Activated T-cell treated with anti-CD3 and anti-CD28 coated beads, Interleukin-2, amount 50 U/mL, for 24 hours (primary cell): Measurements from ENCODE around the gene ACOT11.

Experiments used
- DNase-seq: peaks from one replicate; pipeline ENCODE4 v3.0.0-alpha.2; 2020
- H3K27ac Mint-ChIP-seq: 2 replicates; pipeline ENCODE4 v1.8.0; 2020; ENCODE audit warnings: mild to moderate bottlenecking, mixed read lengths
- H3K27me3 Mint-ChIP-seq: 2 replicates; pipeline ENCODE4 v1.8.0; 2020; ENCODE audit warnings: mixed read lengths
- H3K36me3 Mint-ChIP-seq: 2 replicates; pipeline ENCODE4 v1.8.0; 2020; ENCODE audit warnings: low read depth, mixed read lengths
- H3K4me1 Mint-ChIP-seq: 2 replicates; pipeline ENCODE4 v1.8.0; 2020; ENCODE audit warnings: low read depth, mixed read lengths
- H3K4me3 Mint-ChIP-seq: 2 replicates; pipeline ENCODE4 v1.8.0; 2020; ENCODE audit warnings: mild to moderate bottlenecking, moderate library complexity, mixed read lengths
- H3K9me3 Mint-ChIP-seq: 2 replicates; pipeline ENCODE4 v1.8.0; 2020; ENCODE audit warnings: mixed read lengths

ACOT11 gene

DNA sequence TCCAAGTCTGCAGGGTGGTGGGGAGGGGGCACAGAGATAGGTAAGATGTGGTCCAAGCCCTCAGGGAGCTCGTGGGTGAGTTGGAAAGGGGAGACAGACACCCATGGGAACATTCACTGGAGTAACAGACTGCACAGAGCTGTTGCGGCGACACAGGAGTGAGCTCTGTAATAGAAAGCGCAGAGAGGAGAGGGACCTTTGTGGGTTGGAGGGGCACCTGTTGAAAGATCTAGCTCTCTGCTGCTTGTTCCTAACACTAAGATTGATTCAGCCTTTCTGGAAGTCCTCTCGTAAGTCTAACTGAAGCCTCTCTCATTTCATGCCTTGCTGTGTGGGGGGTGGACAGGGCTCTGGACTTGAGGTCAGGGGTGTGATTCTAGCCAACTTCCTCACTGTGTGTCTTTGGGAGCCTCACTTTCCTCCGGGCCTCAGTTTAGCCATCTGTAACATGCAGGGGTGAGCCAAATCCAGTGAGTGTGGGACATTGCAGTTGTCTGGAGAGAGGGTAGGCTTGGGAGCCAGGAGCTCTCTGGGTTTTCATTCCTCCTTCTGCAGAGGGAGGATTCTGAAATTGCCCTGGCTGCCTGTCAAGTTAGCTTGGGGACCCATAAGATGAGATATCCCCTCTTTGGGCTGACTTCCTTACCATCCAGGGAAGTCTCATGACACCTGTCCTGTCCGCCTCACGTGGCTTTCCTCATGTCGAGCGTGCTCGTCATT, 2.0 kb upstream of the ACOT11 start:
- Mint-ChIP-seq H3K4me3 (no peak overlapping the region), H3K9me3 (no peaks in the 10 kb centered on the region), H3K4me1 (peaks cover 15% of the 10 kb centered on the region), H3K36me3 (no peaks in the 10 kb centered on the region), H3K27me3 (no peaks in the 10 kb centered on the region), H3K27ac (no peak overlapping the region)
- no peak for DNase-seq

DNA sequence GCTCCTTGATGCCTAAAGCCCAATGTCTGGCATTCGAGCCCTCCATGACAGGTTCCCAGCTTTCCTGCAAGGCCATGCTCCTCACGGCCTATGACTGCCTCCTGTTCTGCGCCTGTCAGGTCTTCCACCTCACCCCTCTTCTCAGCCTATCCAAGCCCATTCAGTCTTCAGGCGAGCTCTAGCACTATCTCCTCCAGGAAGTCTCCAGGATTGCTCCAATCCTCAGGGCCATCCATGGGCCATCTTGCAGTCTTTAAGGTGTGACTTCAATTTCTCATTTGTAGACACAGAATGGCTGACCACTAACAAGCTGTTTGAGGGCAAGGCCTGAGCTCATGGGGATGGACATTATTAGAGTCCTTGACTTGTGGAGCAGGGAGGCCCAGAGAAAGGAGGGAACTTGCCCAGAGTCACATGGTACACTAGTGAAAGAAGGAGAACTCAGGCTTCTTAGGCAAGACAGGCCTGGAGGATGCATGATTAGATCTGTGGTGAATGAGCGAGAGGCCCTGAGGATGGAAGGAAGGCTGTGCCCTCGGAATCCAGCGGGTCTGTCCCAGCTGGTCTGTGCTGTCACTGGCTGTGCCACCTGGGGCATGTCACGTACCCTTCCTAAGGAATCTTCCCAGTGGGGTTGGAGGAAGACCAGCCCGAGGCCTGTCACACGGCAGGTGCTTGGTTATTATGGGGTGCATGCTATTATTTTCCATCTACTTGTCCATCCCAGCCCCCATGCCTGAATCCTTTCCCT, 1.2 kb upstream of the ACOT11 start:
- Mint-ChIP-seq H3K4me3 (no peak overlapping the region), H3K27me3 (no peaks in the 10 kb centered on the region), H3K9me3 (no peaks in the 10 kb centered on the region), H3K36me3 (no peaks in the 10 kb centered on the region), H3K4me1 (peaks cover 11% of the 10 kb centered on the region), H3K27ac (no peak overlapping the region)
- DNase-seq: no peak

- H3K4me3 Mint-ChIP-seq: no peak overlapping the region
- no peak for DNase-seq
- no peaks in the 10 kb centered on the region for H3K27me3 Mint-ChIP-seq
- H3K4me1 Mint-ChIP-seq: peaks cover 2% of the 10 kb centered on the region
- H3K9me3 Mint-ChIP-seq: no peaks in the 10 kb centered on the region
- H3K36me3 Mint-ChIP-seq: no peaks in the 10 kb centered on the region
- no peak overlapping the region for H3K27ac Mint-ChIP-seq
Measured at GRCh38 chr1:54548389-54549044, 489 bp downstream of the ACOT11 start.

DNA sequence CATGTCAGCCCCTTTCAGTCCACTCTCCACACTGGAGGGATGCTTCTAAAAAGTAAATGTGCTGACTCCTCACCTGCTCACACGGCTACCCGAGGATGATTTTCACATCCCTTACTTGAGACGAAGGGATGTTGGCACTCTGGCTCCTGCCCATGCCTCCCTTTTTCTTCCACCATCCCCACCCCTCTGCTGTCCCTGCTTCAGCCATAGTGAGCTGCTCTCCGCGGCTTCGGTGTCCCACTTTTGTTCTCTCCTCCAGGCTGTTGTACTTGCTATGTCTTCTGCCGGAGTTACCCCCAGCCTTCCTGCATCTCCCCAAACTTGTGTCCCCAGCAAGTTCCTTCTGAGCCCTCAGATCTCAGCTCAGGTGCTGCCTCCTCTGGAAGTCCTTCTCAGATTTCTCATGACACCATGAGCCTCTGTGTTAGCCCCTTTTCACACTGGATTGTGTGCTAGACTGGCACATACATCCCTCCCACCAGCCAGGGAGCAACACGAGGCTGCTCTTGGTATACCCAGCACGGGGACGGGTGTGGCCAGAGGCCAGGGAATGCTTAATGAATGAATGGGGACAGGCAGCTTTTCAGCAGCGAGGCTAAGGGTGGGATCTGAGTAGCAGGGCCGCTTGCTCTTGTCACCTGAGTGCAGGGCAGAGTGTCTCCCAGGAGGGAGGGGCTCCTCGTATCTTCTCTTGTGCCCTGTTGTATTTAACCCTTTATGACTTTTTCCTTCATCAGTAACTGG, 1.3 kb downstream of the ACOT11 start:
- Mint-ChIP-seq H3K27ac (no peak overlapping the region), H3K4me1 (no peaks in the 10 kb centered on the region), H3K27me3 (no peaks in the 10 kb centered on the region), H3K36me3 (no peaks in the 10 kb centered on the region), H3K4me3 (no peak overlapping the region), H3K9me3 (no peaks in the 10 kb centered on the region)
- DNase-seq: no peak

- no peak for DNase-seq
Measured at GRCh38 chr1:54551891-54552290, 3.9 kb downstream of the ACOT11 start.

GRCh38 chr1:54553602-54554313, 5.7 kb downstream of the ACOT11 start:
- no peaks in the 10 kb centered on the region for H3K4me1 Mint-ChIP-seq
- H3K4me3 Mint-ChIP-seq: no peak overlapping the region
- no peaks in the 10 kb centered on the region for H3K36me3 Mint-ChIP-seq
- H3K9me3 Mint-ChIP-seq: no peaks in the 10 kb centered on the region
- no peak overlapping the region for H3K27ac Mint-ChIP-seq
- no peak for DNase-seq
- H3K27me3 Mint-ChIP-seq: no peaks in the 10 kb centered on the region

More at GRCh38 chr1:54551891-54552290, 3.9 kb downstream of the ACOT11 start:
- Mint-ChIP-seq H3K27ac (no peak overlapping the region), H3K9me3 (no peaks in the 10 kb centered on the region), H3K36me3 (no peaks in the 10 kb centered on the region), H3K4me1 (no peaks in the 10 kb centered on the region), H3K4me3 (no peak overlapping the region), H3K27me3 (no peaks in the 10 kb centered on the region)

DNA sequence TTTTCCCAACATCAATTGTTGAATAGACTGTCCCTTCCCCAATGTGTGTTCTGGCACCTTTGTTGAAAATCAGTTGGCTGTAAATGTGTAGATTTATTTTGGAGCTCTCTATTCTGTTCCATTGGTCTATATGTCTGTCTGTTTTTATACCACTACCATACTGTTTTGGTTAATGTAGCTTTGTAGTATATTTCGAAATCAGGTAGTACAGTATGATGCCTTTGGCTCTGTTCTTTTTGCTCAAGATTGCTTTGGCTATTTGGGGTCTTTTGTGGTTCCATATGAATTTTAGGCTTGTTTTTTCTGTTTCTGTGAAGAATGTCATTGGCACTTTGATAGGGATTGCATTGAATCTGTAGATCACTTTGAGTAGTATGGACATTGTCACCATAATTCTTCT, 8.1 kb downstream of the ACOT11 start:
- Mint-ChIP-seq H3K27me3 (no peaks in the 10 kb centered on the region), H3K36me3 (no peaks in the 10 kb centered on the region), H3K27ac (no peak overlapping the region), H3K4me1 (no peaks in the 10 kb centered on the region), H3K9me3 (no peaks in the 10 kb centered on the region), H3K4me3 (no peak overlapping the region)
- no peak for DNase-seq

- Mint-ChIP-seq H3K36me3 (no peaks in the 10 kb centered on the region), H3K27ac (no peak overlapping the region), H3K4me1 (no peaks in the 10 kb centered on the region), H3K27me3 (no peaks in the 10 kb centered on the region), H3K4me3 (no peak overlapping the region), H3K9me3 (no peaks in the 10 kb centered on the region)
- no peak for DNase-seq
Measured at GRCh38 chr1:54557671-54558355, 9.8 kb downstream of the ACOT11 start.

- H3K27ac Mint-ChIP-seq: no peak overlapping the region
- H3K4me3 Mint-ChIP-seq: no peak overlapping the region
- no peaks in the 10 kb centered on the region for H3K4me1 Mint-ChIP-seq
- H3K9me3 Mint-ChIP-seq: no peaks in the 10 kb centered on the region
- no peaks in the 10 kb centered on the region for H3K36me3 Mint-ChIP-seq
- H3K27me3 Mint-ChIP-seq: no peaks in the 10 kb centered on the region
- no peak for DNase-seq
Measured at GRCh38 chr1:54558434-54559030, 10.5 kb downstream of the ACOT11 start.

DNA sequence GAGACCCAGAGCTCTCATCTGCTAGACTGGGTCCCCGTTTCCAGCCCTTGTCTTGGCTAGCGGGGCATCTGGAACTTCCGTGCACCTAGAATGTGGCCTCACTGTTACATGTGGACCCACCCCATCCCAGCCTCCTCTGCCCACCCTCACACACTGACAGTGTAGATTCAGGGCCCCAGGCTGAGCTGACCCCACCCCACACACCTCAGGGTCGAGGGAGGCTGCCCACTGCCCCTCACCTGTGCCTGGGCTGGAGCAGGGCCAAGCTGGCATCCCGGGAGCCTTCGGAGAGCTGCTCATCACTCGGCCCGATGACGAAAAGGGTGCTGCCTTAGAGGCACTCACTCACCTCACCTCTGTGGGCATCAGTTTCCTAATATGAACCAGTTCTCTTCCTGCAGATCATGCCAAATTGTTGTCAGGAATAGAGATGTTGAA, 11.1 kb downstream of the ACOT11 start:
- no peaks in the 10 kb centered on the region for H3K36me3 Mint-ChIP-seq
- no peaks in the 10 kb centered on the region for H3K4me1 Mint-ChIP-seq
- H3K27ac Mint-ChIP-seq: no peak overlapping the region
- peak; percentile 11 for DNase-seq
- no peaks in the 10 kb centered on the region for H3K27me3 Mint-ChIP-seq
- H3K4me3 Mint-ChIP-seq: no peak overlapping the region
- H3K9me3 Mint-ChIP-seq: no peaks in the 10 kb centered on the region

DNA sequence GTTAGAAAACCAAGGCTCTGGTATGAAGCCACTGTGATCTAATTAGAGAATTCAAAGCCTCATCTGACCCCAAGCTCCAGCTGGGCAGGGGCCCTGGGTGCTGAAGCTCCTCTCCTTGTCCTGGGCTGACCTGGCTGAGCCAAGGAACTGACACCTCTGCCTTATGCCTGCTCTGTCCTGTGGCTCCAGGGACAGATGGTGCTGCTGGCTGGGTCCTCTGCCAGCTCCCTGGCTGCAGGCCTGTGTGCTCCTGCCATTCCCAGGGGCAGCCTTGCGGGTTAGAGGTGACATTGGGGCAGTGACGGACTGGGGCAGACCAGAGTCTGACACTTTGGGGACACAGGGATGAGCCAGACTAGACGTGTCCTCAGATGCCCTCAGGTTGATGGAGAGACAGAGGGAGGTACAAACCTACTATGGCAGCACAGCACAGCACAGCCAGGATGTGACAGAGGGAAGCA, 11.8 kb downstream of the ACOT11 start:
- H3K4me1 Mint-ChIP-seq: peaks cover 4% of the 10 kb centered on the region
- no peaks in the 10 kb centered on the region for H3K9me3 Mint-ChIP-seq
- H3K27me3 Mint-ChIP-seq: no peaks in the 10 kb centered on the region
- peak; percentile 3 for DNase-seq
- no peak overlapping the region for H3K27ac Mint-ChIP-seq
- H3K36me3 Mint-ChIP-seq: no peaks in the 10 kb centered on the region
- H3K4me3 Mint-ChIP-seq: no peak overlapping the region

- Mint-ChIP-seq H3K4me3 (no peak overlapping the region), H3K4me1 (peaks cover 4% of the 10 kb centered on the region), H3K27ac (no peak overlapping the region), H3K36me3 (no peaks in the 10 kb centered on the region), H3K9me3 (no peaks in the 10 kb centered on the region), H3K27me3 (no peaks in the 10 kb centered on the region)
- DNase-seq: peak; percentile 13
Measured at GRCh38 chr1:54564312-54565112, 16.5 kb downstream of the ACOT11 start.

DNA sequence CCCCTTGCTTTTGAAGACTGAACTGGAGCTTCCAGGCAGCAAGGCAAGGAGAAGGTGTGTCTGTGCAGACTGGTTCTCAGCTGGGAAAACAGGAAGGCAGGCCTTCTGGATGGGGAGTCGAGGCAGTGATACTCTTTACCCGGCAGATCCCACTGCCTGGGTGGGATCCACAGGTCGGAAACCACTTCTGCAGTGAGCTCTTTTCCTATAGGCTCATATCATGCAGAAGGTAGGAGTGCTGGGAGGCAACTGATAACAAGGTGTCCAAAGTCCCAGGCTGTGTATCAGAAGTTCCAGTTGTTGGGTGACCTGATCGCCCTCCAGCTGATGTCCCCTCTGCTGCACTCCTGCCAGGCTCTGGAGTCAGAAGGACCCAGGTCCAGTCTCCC, 17.1 kb downstream of the ACOT11 start:
- no peaks in the 10 kb centered on the region for H3K36me3 Mint-ChIP-seq
- H3K4me1 Mint-ChIP-seq: peaks cover 4% of the 10 kb centered on the region
- H3K9me3 Mint-ChIP-seq: no peaks in the 10 kb centered on the region
- no peak overlapping the region for H3K27ac Mint-ChIP-seq
- H3K27me3 Mint-ChIP-seq: no peaks in the 10 kb centered on the region
- no peak for DNase-seq
- H3K4me3 Mint-ChIP-seq: no peak overlapping the region
